ENCODE results near the gene CACNA1I. TPM values are rescaled to one million over a fixed set of nuclear protein-coding genes. Genes with fewer than 3 reads are reported as not detected.

The CACNA1I gene
- total and polyA plus RNA-seq, 2 donors (not counting 1 experiment from before 2014, with no cell fraction given) = under 0.01 to 0.01 TPM

DNA sequence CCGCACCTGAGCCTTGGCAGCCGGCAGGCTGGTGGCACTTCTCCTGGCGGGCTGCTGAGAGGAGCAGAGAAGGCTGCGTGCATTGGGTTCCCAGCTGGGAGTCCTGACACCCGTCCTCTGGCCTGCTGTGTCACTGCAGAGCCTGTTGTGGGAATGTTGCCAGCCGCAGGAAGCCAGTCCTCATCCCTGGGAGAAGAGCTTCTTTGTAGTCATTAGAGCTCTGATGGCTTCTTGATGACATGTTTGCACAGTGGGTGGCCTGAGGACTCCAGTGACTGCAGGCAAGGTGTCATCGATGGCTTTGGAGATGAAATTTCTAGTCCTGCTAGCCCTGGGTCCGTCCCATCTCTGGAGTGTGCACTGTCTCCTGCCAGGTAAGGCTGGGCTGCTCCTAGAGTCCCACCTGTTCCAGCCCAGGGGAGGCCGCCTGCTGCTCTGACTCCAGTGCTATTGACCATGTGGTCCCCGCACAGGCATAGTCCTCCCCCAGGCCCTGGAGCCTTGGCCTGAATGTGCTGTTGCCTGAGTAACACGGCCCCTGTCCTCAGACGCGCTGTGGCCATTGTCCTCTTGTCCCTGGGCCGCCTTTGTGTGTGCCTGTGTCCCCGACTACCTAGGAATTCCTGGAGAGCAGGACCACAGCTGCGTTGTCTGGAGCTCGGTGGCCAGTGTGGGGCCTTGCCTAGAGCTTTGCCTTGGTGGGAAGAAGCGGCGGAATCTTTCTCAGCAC lies 129.2 kb downstream of the CACNA1I start:
- Histone ChIP-seq H2AFZ (ENCODE audit: low read length) (no peak overlapping the region), H3K36me3 (ENCODE audit: control insufficient read depth, insufficient read depth, low read length) (no peaks in the 10 kb centered on the region), H3K9ac (ENCODE audit: insufficient read depth, low read length) (no peak overlapping the region), H3K27me3 (ENCODE audit: control insufficient read depth, insufficient read depth, low read length) (no peaks in the 10 kb centered on the region), H3K27ac (ENCODE audit: insufficient read depth, low read length) (no peak overlapping the region), H3K79me2 (ENCODE audit: control insufficient read depth, insufficient read depth, low read length) (no peaks in the 10 kb centered on the region), H3K4me1 (ENCODE audit: control insufficient read depth, extremely low read depth, insufficient read depth, low read length) (no peaks in the 10 kb centered on the region), H4K20me1 (ENCODE audit: control insufficient read depth, extremely low read depth, insufficient read depth, low read length) (no peaks in the 10 kb centered on the region), H3K4me2 (ENCODE audit: extremely low read depth, insufficient read depth, low read length) (no peak overlapping the region), H3K4me3 (replicated peaks in 1 of 4; ENCODE audit: control extremely low read depth in 1 of 4, insufficient read depth in 1 of 4, low read depth in 3 of 4, low read length in 4 of 4) (no peak overlapping the region), H3K9me3 (ENCODE audit: control insufficient read depth, insufficient read depth, low read depth, low read length) (no peaks in the 10 kb centered on the region)
- TF ChIP-seq, protein P1, sequence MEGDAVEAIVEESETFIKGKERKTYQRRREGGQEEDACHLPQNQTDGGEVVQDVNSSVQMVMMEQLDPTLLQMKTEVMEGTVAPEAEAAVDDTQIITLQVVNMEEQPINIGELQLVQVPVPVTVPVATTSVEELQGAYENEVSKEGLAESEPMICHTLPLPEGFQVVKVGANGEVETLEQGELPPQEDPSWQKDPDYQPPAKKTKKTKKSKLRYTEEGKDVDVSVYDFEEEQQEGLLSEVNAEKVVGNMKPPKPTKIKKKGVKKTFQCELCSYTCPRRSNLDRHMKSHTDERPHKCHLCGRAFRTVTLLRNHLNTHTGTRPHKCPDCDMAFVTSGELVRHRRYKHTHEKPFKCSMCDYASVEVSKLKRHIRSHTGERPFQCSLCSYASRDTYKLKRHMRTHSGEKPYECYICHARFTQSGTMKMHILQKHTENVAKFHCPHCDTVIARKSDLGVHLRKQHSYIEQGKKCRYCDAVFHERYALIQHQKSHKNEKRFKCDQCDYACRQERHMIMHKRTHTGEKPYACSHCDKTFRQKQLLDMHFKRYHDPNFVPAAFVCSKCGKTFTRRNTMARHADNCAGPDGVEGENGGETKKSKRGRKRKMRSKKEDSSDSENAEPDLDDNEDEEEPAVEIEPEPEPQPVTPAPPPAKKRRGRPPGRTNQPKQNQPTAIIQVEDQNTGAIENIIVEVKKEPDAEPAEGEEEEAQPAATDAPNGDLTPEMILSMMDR (conservative IDR thresholded peaks at IDR 0.05 in 1 of 2, IDR thresholded peaks at IDR 0.05 in 1 of 2; ENCODE audit: low read depth in 1 of 2, low read length in 2 of 2) = no peak
- no peak for TF ChIP-seq EZH2 (IDR thresholded peaks at IDR 0.05; ENCODE audit: low read length, missing control alignments)
- DNase-seq (ENCODE audit: low read depth in 2 of 2) = no peak

DNA sequence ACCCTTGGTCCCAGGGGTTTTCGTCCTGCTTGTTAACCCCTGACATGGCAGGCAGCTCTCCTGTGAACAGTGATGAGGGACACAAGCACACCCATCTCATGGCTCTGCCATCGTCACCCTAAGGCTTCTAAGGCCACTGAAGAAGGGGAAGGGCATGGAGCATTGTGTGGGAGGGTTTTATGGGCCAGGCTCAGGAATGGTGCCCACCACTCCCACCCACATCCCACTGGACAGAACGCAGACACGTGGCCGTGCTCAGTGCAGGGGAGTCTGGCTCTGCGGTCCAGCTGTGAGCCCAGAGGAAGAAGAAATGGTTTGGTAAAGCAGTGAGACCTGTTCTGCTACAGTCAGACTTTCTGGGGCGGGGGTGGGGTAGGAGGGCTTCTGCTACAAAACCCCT lies 130.0 kb downstream of the CACNA1I start:
- Histone ChIP-seq H3K9ac (ENCODE audit: insufficient read depth, low read length) (no peak overlapping the region), H2AFZ (ENCODE audit: low read length) (no peak overlapping the region), H3K4me3 (replicated peaks in 1 of 4; ENCODE audit: control extremely low read depth in 1 of 4, insufficient read depth in 1 of 4, low read depth in 3 of 4, low read length in 4 of 4) (no peak overlapping the region), H3K4me1 (ENCODE audit: control insufficient read depth, extremely low read depth, insufficient read depth, low read length) (no peaks in the 10 kb centered on the region), H3K27ac (ENCODE audit: insufficient read depth, low read length) (no peak overlapping the region), H3K9me3 (ENCODE audit: control insufficient read depth, insufficient read depth, low read depth, low read length) (no peaks in the 10 kb centered on the region), H3K27me3 (ENCODE audit: control insufficient read depth, insufficient read depth, low read length) (no peaks in the 10 kb centered on the region), H3K79me2 (ENCODE audit: control insufficient read depth, insufficient read depth, low read length) (no peaks in the 10 kb centered on the region), H3K36me3 (ENCODE audit: control insufficient read depth, insufficient read depth, low read length) (no peaks in the 10 kb centered on the region), H4K20me1 (ENCODE audit: control insufficient read depth, extremely low read depth, insufficient read depth, low read length) (no peaks in the 10 kb centered on the region), H3K4me2 (ENCODE audit: extremely low read depth, insufficient read depth, low read length) (no peak overlapping the region)
- TF ChIP-seq, protein P1 (conservative IDR thresholded peaks at IDR 0.05 in 1 of 2, IDR thresholded peaks at IDR 0.05 in 1 of 2; ENCODE audit: low read depth in 1 of 2, low read length in 2 of 2) = no peak
- no peak for TF ChIP-seq EZH2 (IDR thresholded peaks at IDR 0.05; ENCODE audit: low read length, missing control alignments)
- no peak for DNase-seq (ENCODE audit: low read depth in 2 of 2)

DNA sequence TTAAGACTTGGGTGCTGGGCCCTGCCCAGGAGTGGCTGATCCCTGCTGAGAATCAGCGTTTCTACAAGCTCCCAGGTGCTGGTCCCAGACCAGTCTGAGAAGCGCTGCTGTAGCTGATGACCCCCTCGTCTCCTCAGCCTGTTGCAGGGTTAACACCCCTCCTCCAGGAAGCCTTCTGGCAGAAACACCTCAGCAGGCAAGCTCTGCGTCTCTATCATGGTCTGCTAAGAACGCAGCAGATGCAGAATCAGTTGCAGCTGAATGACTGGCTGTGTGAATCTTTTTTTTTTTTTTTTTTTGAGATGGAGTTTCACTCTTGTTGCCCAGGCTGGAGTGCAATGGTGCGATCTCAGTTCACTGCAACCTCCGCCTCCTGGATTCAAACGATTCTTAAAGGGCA lies 132.5 kb downstream of the CACNA1I start:
- no peak for DNase-seq (ENCODE audit: low read depth in 2 of 2)
- H3K9me3 ChIP-seq (ENCODE audit: control insufficient read depth, insufficient read depth, low read depth, low read length) = no peaks in the 10 kb centered on the region
- TF ChIP-seq, protein P1 (conservative IDR thresholded peaks at IDR 0.05 in 1 of 2, IDR thresholded peaks at IDR 0.05 in 1 of 2; ENCODE audit: low read depth in 1 of 2, low read length in 2 of 2) = no peak
- no peak for TF ChIP-seq EZH2 (IDR thresholded peaks at IDR 0.05; ENCODE audit: low read length, missing control alignments)
- no peaks in the 10 kb centered on the region for H3K4me1 ChIP-seq (ENCODE audit: control insufficient read depth, extremely low read depth, insufficient read depth, low read length)
- no peak overlapping the region for H3K27ac ChIP-seq (ENCODE audit: insufficient read depth, low read length)
- no peaks in the 10 kb centered on the region for H4K20me1 ChIP-seq (ENCODE audit: control insufficient read depth, extremely low read depth, insufficient read depth, low read length)
- H2AFZ ChIP-seq (ENCODE audit: low read length) = no peak overlapping the region
- H3K27me3 ChIP-seq (ENCODE audit: control insufficient read depth, insufficient read depth, low read length) = no peaks in the 10 kb centered on the region
- H3K79me2 ChIP-seq (ENCODE audit: control insufficient read depth, insufficient read depth, low read length) = no peaks in the 10 kb centered on the region
- H3K4me3 ChIP-seq (replicated peaks in 1 of 4; ENCODE audit: control extremely low read depth in 1 of 4, insufficient read depth in 1 of 4, low read depth in 3 of 4, low read length in 4 of 4) = no peak overlapping the region
- no peak overlapping the region for H3K9ac ChIP-seq (ENCODE audit: insufficient read depth, low read length)
- no peak overlapping the region for H3K4me2 ChIP-seq (ENCODE audit: extremely low read depth, insufficient read depth, low read length)
- no peaks in the 10 kb centered on the region for H3K36me3 ChIP-seq (ENCODE audit: control insufficient read depth, insufficient read depth, low read length)
